Panc1 (cell line): ENCODE measurements around the gene SLC16A7. TPM values are rescaled to one million over a fixed set of nuclear protein-coding genes. Genes with fewer than 3 reads are reported as not detected.

Experiments
- ATAC-seq: fragments of 200-7000 bp; cut with Tn5 transposase; 2 replicates; pipeline ENCODE4 v1.9.1; 2020; ENCODE audit warnings: mild to moderate bottlenecking, moderate library complexity
- BruUV-seq: library from RNA; stranded (reverse); fragments of 400-500 nt; replicated peaks from 2 replicates; lab custom pipeline; 2021; lab: Mats Ljungman, UMichigan
- CTCF ChIA-PET: fragments of 300-600 bp; sonication (Branson Sonifier 250); formaldehyde crosslinking; loops from one replicate; lab custom pipeline; 2022; ENCODE audit warnings: antibody characterized with exemption; lab: Charles Lee
- POLR2A ChIA-PET: fragments of 300-600 bp; sonication (Branson Sonifier 250); formaldehyde crosslinking; loops from one replicate; lab custom pipeline; 2022; ENCODE audit warnings: antibody characterized with exemption; lab: Charles Lee
- DNase-seq: peaks from one replicate; pipeline ENCODE4 v3.0.0-alpha.2; 2010; ENCODE audit warnings: low read depth, low spot score
- H3K27ac ChIP-seq: 2 replicates; pipeline ENCODE4 v1.5.1; 2011; ENCODE audit warnings: mild to moderate bottlenecking, low read length, inconsistent platforms
- H3K27me3 ChIP-seq: fragments of 200-500 bp; sonication (Bioruptor generic); 2 replicates; pipeline ENCODE4 v1.6.0; 2014; ENCODE audit warnings: low read length, inconsistent platforms; ENCODE audit not compliant: control insufficient read depth, insufficient read depth
- H3K36me3 ChIP-seq: fragments of 200-500 bp; sonication (Bioruptor generic); 2 replicates; pipeline ENCODE4 v1.5.1; 2014; ENCODE audit warnings: inconsistent platforms, mild to moderate bottlenecking, low read length, moderate library complexity; ENCODE audit not compliant: control insufficient read depth, insufficient read depth
- H3K4me1 ChIP-seq: 2 replicates; pipeline ENCODE4 v1.5.1; 2011; ENCODE audit warnings: inconsistent platforms, mild to moderate bottlenecking, low read length, moderate library complexity; ENCODE audit not compliant: control insufficient read depth, insufficient read depth
- H3K4me3 ChIP-seq, 2 experiments: 2 replicates each; pipeline ENCODE4 v1.5.1; 2011 to 2012; ENCODE audit warnings: low read depth in 2 of 2, low read length in 2 of 2, mild to moderate bottlenecking in 2 of 2, inconsistent platforms in 1 of 2, moderate library complexity in 1 of 2
- H3K9me3 ChIP-seq: fragments of 200-500 bp; sonication (Bioruptor generic); 2 replicates; pipeline ENCODE4 v1.5.1; 2014; ENCODE audit warnings: low read depth, mild to moderate bottlenecking, inconsistent platforms, low read length, moderate library complexity; ENCODE audit not compliant: control insufficient read depth, insufficient read depth
- CTCF ChIP-seq: fragments of 450-650 bp; IDR thresholded peaks from 2 replicates; pipeline ENCODE4 v1.5.1; 2017; ENCODE audit warnings: mild to moderate bottlenecking
- POLR2AphosphoS5 ChIP-seq: IDR thresholded peaks from 2 replicates; pipeline ENCODE4 v1.6.1; 2012; ENCODE audit warnings: mild to moderate bottlenecking, low read depth, low read length, moderate library complexity
- REST ChIP-seq, 2 experiments: IDR thresholded peaks; 2 replicates each; pipeline ENCODE4 v1.6.1; 2011 to 2012; ENCODE audit warnings: low read depth in 2 of 2, control low read depth in 1 of 2, low read length in 1 of 2, mild to moderate bottlenecking in 1 of 2, moderate library complexity in 1 of 2; ENCODE audit not compliant: insufficient read depth in 1 of 2
- SIN3A ChIP-seq: IDR thresholded peaks from 2 replicates; pipeline ENCODE4 v1.6.1; 2012; ENCODE audit warnings: low read depth, mild to moderate bottlenecking, low read length, moderate library complexity, borderline replicate concordance; ENCODE audit not compliant: insufficient read depth
- TCF7L2 ChIP-seq: IDR thresholded peaks from 2 replicates; pipeline ENCODE4 v1.6.1; 2011; ENCODE audit warnings: mild to moderate bottlenecking, low read depth, low read length, inconsistent platforms
- in situ Hi-C: cut with HindIII; loops from 2 replicates; pipeline ENCODE4 v1.10.0; 2016; ENCODE audit warnings: low sequenced_read_pairs, low pct_unique_long_range_greater_than_20kb
- intact Hi-C: fragments of 100-400 bp; cut with micrococcal nuclease; formaldehyde crosslinking; loops from one replicate; pipeline ENCODE4 v1.10.0; 2022; ENCODE audit not compliant: unreplicated experiment
- total RNA-seq: library from RNA; stranded (reverse); gene quantifications from one replicate; pipeline ENCODE4 v1.2.1, GENCODE V29; 2021; ENCODE audit not compliant: unreplicated experiment

The SLC16A7 gene
- total RNA-seq, 1 experiment from 2014 or later, result 0.33 TPM

GRCh38 chr12:59559696-59560095 is 36.1 kb upstream of the SLC16A7 start:
- Histone ChIP-seq H3K36me3 (no peaks in the 10 kb centered on the region), H3K27ac (no peak overlapping the region), H3K9me3 (no peaks in the 10 kb centered on the region), H3K27me3 (no peaks in the 10 kb centered on the region), H3K4me3 (no peak overlapping the region), H3K4me1 (no peaks in the 10 kb centered on the region)
- TF ChIP-seq POLR2AphosphoS5 (no peak), CTCF (no peak), REST (IDR thresholded peaks at IDR 0.05; ENCODE audit: insufficient read depth in 1 of 2, low read depth in 2 of 2, low read length in 1 of 2) (no peak), SIN3A (no peak)
- intact Hi-C loops, result no loop called here
- ChIA-PET POLR2A (no interaction called here), CTCF (no interaction called here)
- no peak for DNase-seq
- no peak for ATAC-seq
- in situ Hi-C loops, result no loop called here
- no TSS peak for BruUV-seq

- TF ChIP-seq POLR2AphosphoS5, result no peak
- no peak for TF ChIP-seq REST (IDR thresholded peaks at IDR 0.05; ENCODE audit: insufficient read depth in 1 of 2, low read depth in 2 of 2, low read length in 1 of 2)
- no peak for TF ChIP-seq CTCF
- TF ChIP-seq TCF7L2, result no peak
- no peak for TF ChIP-seq SIN3A
- Histone ChIP-seq H3K9me3 (no peaks in the 10 kb centered on the region), H3K4me1 (no peaks in the 10 kb centered on the region), H3K27me3 (no peaks in the 10 kb centered on the region), H3K4me3 (no peak overlapping the region), H3K36me3 (no peaks in the 10 kb centered on the region), H3K27ac (no peak overlapping the region)
- CTCF ChIA-PET, result no interaction called here
- BruUV-seq, result no TSS peak
- POLR2A ChIA-PET, result no interaction called here
- no peak for ATAC-seq
- intact Hi-C loops (no loop called here), in situ Hi-C loops (no loop called here)
- DNase-seq, result no peak
These were observed 25.7 kb upstream of the SLC16A7 start for GRCh38 chr12:59570145-59570544.
